Motor neuron (in vitro differentiated cells): ENCODE measurements around the gene NINJ1. TPM values are rescaled to one million over a fixed set of nuclear protein-coding genes. Genes with fewer than 3 reads are reported as not detected.

Experiments
- ATAC-seq, 8 experiments: fragments of 200-7000 bp; cut with Tn5 transposase; replicated peaks in 6 of 8; 2 replicates each; pipeline ENCODE4 v1.8.0; 2021; ENCODE audit warnings: mild to moderate bottlenecking in 8 of 8, moderate library complexity in 8 of 8
- H3K27ac ChIP-seq, 2 donors: fragments of 250-450 bp; sonication (Bioruptor Pico); 2 replicates each; pipeline ENCODE4 v1.9.0; 2021; ENCODE audit warnings: antibody characterized with exemption in 2 of 2, mild to moderate bottlenecking in 2 of 2, moderate library complexity in 1 of 2
- H3K4me1 ChIP-seq, 2 donors: fragments of 250-450 bp; sonication (Bioruptor Pico); replicated peaks in 1 of 2; 2 replicates each; pipeline ENCODE4 v1.6.1; 2021; ENCODE audit warnings: antibody characterized with exemption in 2 of 2, mild to moderate bottlenecking in 2 of 2, moderate library complexity in 1 of 2
- H3K4me3 ChIP-seq, 5 donors: fragments of 250-450 bp; sonication (Bioruptor Pico); 2 replicates each; pipeline ENCODE4 v1.9.0; 2021; ENCODE audit warnings: antibody characterized with exemption in 5 of 5, mild to moderate bottlenecking in 5 of 5, moderate library complexity in 4 of 5
- WGBS, 10 experiments: fragments of 450-650 bp; shearing (Covaris generic); methylation state at CpG; one replicate each; pipeline ENCODE4 v1.0.0; 2022; 5-methylcytosine and 5-hydroxymethylcytosine counted together
- in situ Hi-C, 9 experiments: fragments of 400-800 bp; cut with MboI; loops; one replicate each; pipeline ENCODE4 v1.15.0; 2021; ENCODE audit warnings: low sequenced_read_pairs in 9 of 9, low pct_unique_long_range_greater_than_20kb in 2 of 9; ENCODE audit not compliant: unreplicated experiment in 9 of 9
- total RNA-seq, 8 experiments: library from RNA; unstranded; fragments of 300-600 nt; gene quantifications; 2 replicates each; pipeline versions ENCODE4 v1.2.3 to v1.2.4, GENCODE V29; 2022

Gene NINJ1
- total RNA-seq, 8 experiments from 2014 or later: 12.2 to 59.1 (median 20.2) TPM

DNA sequence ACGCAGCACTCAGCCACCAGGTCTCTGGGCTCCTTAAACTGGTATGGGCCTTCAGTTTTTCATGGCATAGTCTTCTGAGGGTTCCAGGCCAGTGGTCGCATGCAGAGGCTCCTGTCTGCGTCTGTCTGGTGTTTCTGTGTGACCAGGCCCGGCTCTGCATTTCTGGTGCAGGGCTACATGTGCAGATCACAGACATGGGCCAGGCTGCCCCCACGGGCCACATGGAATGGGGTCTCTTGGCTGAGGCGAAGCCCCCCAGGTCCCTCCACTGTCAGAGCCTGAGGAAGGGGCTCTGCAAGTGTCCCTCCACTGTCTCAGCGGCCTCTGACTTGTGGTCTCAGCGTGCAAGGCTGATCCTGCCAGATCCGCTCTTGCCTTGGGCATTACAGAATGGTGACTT lies 53.6 kb downstream of the NINJ1 start:
- 74 to 100% (median 89%) methylated on average over 1 to 7 of the region's 9 CpGs; no CpG with 5 or more reads in 1 of the 10 experiments for WGBS, 10 experiments
- no peak overlapping the region for H3K4me3 ChIP-seq
- no peak for ATAC-seq

GRCh38 chr9:93079371-93079770 lies 54.7 kb downstream of the NINJ1 start:
- in situ Hi-C loops: no loop called here
- no peak overlapping the region for H3K4me3 ChIP-seq
- peaks cover 0 to 4% of the 10 kb centered on the region in 2 donors for H3K4me1 ChIP-seq
- WGBS, 10 experiments: 60 to 92% methylated on average over 1 to 4 of the region's 13 CpGs; no CpG with 5 or more reads in 8 of the 10 experiments
- no peak overlapping the region for H3K27ac ChIP-seq
- ATAC-seq: no peak

More for the DNA sequence above, 53.6 kb downstream of the NINJ1 start:
- in situ Hi-C loops: no loop called here
- H3K27ac ChIP-seq: no peak overlapping the region
- peaks cover 0 to 4% of the 10 kb centered on the region in 2 donors for H3K4me1 ChIP-seq

- WGBS, 10 experiments: 67 to 100% (median 94%) methylated on average over 2 to 7 of the region's 16 CpGs; no CpG with 5 or more reads in 6 of the 10 experiments
- Histone ChIP-seq H3K4me3 (no peak overlapping the region), H3K4me1 (no peaks in the 10 kb centered on the region), H3K27ac (no peak overlapping the region)
- in situ Hi-C loops: no loop called here
- no peak for ATAC-seq
Observed at GRCh38 chr9:93077811-93078210, 56.2 kb downstream of the NINJ1 start.

DNA sequence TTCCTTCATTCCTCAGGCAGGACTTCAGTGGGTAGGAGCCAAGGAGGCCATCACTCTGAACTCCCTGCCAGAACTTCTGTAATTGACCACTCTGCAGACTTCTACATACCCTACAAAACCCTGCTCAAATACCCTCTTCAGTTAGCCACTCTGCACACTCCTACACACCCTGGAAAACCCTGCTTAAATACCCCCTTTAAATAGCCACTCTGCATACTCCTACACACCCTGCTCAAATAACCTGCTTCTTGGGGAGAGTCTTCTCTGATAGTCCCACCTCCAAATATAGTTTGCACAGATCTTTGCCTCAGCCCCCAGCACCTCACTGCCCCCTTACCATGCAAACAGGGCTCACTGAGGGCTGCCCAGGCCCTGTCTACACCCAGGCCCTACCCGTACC lies 56.7 kb downstream of the NINJ1 start:
- in situ Hi-C loops: no loop called here
- 50% methylated on average over 1 of the region's 1 CpG; no CpG with 5 or more reads in 9 of the 10 experiments for WGBS, 10 experiments
- no peak overlapping the region for H3K27ac ChIP-seq
- H3K4me3 ChIP-seq: no peak overlapping the region
- ATAC-seq: peak in 1 of 8 experiments; percentile 40
- no peaks in the 10 kb centered on the region for H3K4me1 ChIP-seq

- no peak for ATAC-seq
- in situ Hi-C loops: no loop called here
- 50 to 100% (median 83%) methylated on average over 1 to 2 of the region's 2 CpGs; no CpG with 5 or more reads in 6 of the 10 experiments for WGBS, 10 experiments
Observed at GRCh38 chr9:93076792-93077128, 57.3 kb downstream of the NINJ1 start.

DNA sequence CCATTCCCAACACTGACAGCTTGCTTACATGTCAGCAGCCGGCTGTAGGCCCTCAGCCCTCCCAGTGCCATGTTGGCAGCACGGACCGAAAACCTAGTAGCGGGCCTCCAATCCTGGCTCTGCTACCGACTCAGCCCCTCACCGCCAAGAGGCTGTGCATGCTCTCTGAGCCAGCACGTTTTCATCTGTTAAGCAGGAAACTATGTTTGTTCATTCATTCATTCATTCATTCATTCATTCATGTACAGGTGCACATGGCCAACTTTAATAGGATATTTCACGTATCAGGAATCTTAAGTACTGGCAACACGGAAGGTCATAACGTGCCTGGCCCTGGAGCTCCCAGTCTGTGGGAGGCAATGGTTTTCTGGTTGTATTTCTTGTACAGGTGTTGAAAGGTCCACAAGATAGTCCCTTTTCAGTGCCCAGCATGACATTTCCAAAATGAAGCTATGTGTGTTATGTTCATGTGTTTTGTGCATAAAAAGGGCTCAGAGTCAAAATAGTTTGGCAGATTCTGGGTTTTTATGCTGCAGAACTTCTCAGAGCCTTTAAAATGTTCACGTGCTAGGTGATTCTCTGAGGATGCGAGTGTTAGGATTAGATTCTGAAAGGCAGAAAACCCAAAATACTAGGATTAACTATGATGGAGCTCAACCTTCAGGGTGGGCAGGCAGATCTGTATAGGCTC lies 57.8 kb downstream of the NINJ1 start:
- no peak for ATAC-seq
- Histone ChIP-seq H3K27ac (no peak overlapping the region), H3K4me1 (no peaks in the 10 kb centered on the region), H3K4me3 (no peak overlapping the region)
- 59 to 100% (median 95%) methylated on average over 2 to 8 of the region's 12 CpGs; no CpG with 5 or more reads in 2 of the 10 experiments for WGBS, 10 experiments
- in situ Hi-C loops: no loop called here

More at GRCh38 chr9:93076792-93077128, 57.3 kb downstream of the NINJ1 start:
- H3K4me3 ChIP-seq: no peak overlapping the region
- no peak overlapping the region for H3K27ac ChIP-seq
- no peaks in the 10 kb centered on the region for H3K4me1 ChIP-seq

- ATAC-seq: peak in 5 of 8 experiments; percentile 22 to 74 (median 41)
- 60% methylated on average over 1 of the region's 5 CpGs; no CpG with 5 or more reads in 8 of the 10 experiments for WGBS, 10 experiments
- in situ Hi-C loops: no loop called here
- Histone ChIP-seq H3K27ac (no peak overlapping the region), H3K4me3 (no peak overlapping the region), H3K4me1 (no peaks in the 10 kb centered on the region)
Observed at GRCh38 chr9:93072383-93072795, 61.7 kb downstream of the NINJ1 start.

Other genes starting within 250 kb of the NINJ1 start
- gene FGD3, start 186.7 kb downstream of the NINJ1 start, total RNA-seq: 10 to 100 TPM in 2 of 8 experiments, 1 to 10 TPM in 4, under 1 TPM in 2; 0.31 to 11.6 (median 6.3) TPM
- gene SUSD3, start 75.5 kb downstream of the NINJ1 start, total RNA-seq: 1 to 10 TPM in 2 of 8 experiments, under 1 TPM in 2, not detected in 4; 0.29 to 8.5 (median 0.80) TPM
- gene CARD19, start 38.0 kb downstream of the NINJ1 start, total RNA-seq: 10 to 100 TPM; 17.5 to 57.7 (median 30.1) TPM
- gene WNK2, start 49.9 kb upstream of the NINJ1 start, total RNA-seq: 10 to 100 TPM in 5 of 8 experiments, 1 to 10 TPM in 1, under 1 TPM in 2; 0.77 to 34.3 (median 19.2) TPM